GM12892 (cell line): Measurements from ENCODE around the gene CNOT11.
"Not testable (repeated sequence)": the region's sequence is repeated elsewhere in the genome, so short reads cannot be mapped to it uniquely, and the experiment has no call there.

Experiments used
- POLR2A ChIP-seq: IDR thresholded peaks from 2 replicates; pipeline ENCODE4 v1.6.1; 2011; ENCODE audit warnings: low read depth, low read length, control low read depth
- POLR2AphosphoS5 ChIP-seq: IDR thresholded peaks from 2 replicates; pipeline ENCODE4 v1.6.1; 2011; ENCODE audit warnings: low read depth, low read length, control low read depth
- TAF1 ChIP-seq: IDR thresholded peaks from 2 replicates; pipeline ENCODE4 v1.6.1; 2011; ENCODE audit warnings: low read depth, mild to moderate bottlenecking, control low read depth, low read length, borderline replicate concordance

GRCh38 chr2:101244373-101244772, 8.3 kb upstream of the CNOT11 start:
- not testable (repeated sequence) for TF ChIP-seq TAF1, POLR2A, POLR2AphosphoS5
